OCI-LY1 (cell line): ENCODE results near the gene THEMIS2.

Experiments used
- H2AFZ ChIP-seq: fragments of 200-600 bp; sonication (generic), shearing (Covaris generic); 2 replicates; pipeline ENCODE4 v1.6.0; 2014; ENCODE audit warnings: antibody characterized with exemption, mild to moderate bottlenecking, low read length
- H3F3A ChIP-seq: fragments of 200-600 bp; sonication (generic), shearing (Covaris generic); 2 replicates; pipeline ENCODE4 v1.6.0; 2014; ENCODE audit warnings: mild to moderate bottlenecking, antibody characterized with exemption, low read length, moderate library complexity; ENCODE audit not compliant: insufficient read depth
- H3K27ac ChIP-seq: fragments of 200-600 bp; sonication (generic); 2 replicates; pipeline ENCODE4 v1.5.1; 2014; ENCODE audit warnings: low read length, mixed run types, mild to moderate bottlenecking, low read depth; ENCODE audit not compliant: poor library complexity, severe bottlenecking
- H3K27me3 ChIP-seq: fragments of 200-600 bp; sonication (generic); 2 replicates; pipeline ENCODE4 v1.6.0; 2014; ENCODE audit warnings: antibody characterized with exemption, mild to moderate bottlenecking, low read length, moderate library complexity; ENCODE audit not compliant: insufficient read depth
- H3K36me3 ChIP-seq: fragments of 200-600 bp; sonication (generic); 2 replicates; pipeline ENCODE4 v1.6.1; 2014; ENCODE audit warnings: mild to moderate bottlenecking, antibody characterized with exemption, low read length, moderate library complexity, mixed read lengths; ENCODE audit not compliant: insufficient read depth
- H3K4me1 ChIP-seq: fragments of 200-600 bp; sonication (generic); 2 replicates; pipeline ENCODE4 v1.5.1; 2014; ENCODE audit warnings: mild to moderate bottlenecking, low read length, moderate library complexity; ENCODE audit not compliant: insufficient read depth, severe bottlenecking
- H3K4me2 ChIP-seq: fragments of 200-600 bp; sonication (generic), shearing (Covaris generic); 2 replicates; pipeline ENCODE4 v1.6.1; 2014; ENCODE audit warnings: low read length
- H3K4me3 ChIP-seq: fragments of 200-600 bp; sonication (generic); 2 replicates; pipeline ENCODE4 v1.5.1; 2014; ENCODE audit warnings: low read length, low read depth, mild to moderate bottlenecking, mixed read lengths; ENCODE audit not compliant: poor library complexity, severe bottlenecking
- H3K79me2 ChIP-seq: fragments of 200-600 bp; shearing (Covaris generic); 2 replicates; pipeline ENCODE4 v1.6.1; 2016; ENCODE audit warnings: mixed run types, low read length, mixed read lengths; ENCODE audit not compliant: insufficient read depth
- H3K9ac ChIP-seq: fragments of 200-600 bp; sonication (generic), shearing (Covaris generic); 2 replicates; pipeline ENCODE4 v1.6.1; 2014; ENCODE audit warnings: mild to moderate bottlenecking, low read length, mixed read lengths
- H3K9me2 ChIP-seq: fragments of 200-600 bp; sonication (generic), shearing (Covaris generic); 2 replicates; pipeline ENCODE4 v1.6.1; 2014; ENCODE audit warnings: low read depth, mild to moderate bottlenecking, low read length, mixed read lengths
- H3K9me3 ChIP-seq: fragments of 200-600 bp; shearing (Covaris generic); 2 replicates; pipeline ENCODE4 v1.6.1; 2014; ENCODE audit warnings: low read length, mixed read lengths
- H4K20me1 ChIP-seq: fragments of 200-600 bp; sonication (generic), shearing (Covaris generic); 2 replicates; pipeline ENCODE4 v1.6.0; 2016; ENCODE audit warnings: mild to moderate bottlenecking, low read length; ENCODE audit not compliant: insufficient read depth
- EZH2 ChIP-seq: fragments of 200-600 bp; sonication (generic), shearing (Covaris generic); IDR thresholded peaks from 2 replicates; pipeline ENCODE4 v1.8.0; 2017; ENCODE audit warnings: borderline replicate concordance, mixed run types, mild to moderate bottlenecking, antibody characterized with exemption, low read length, moderate library complexity, mixed read lengths
- TF ChIP-seq, protein P1 (sequence below): fragments of 200-600 bp; sonication (generic), shearing (Covaris generic); IDR thresholded peaks from 2 replicates; pipeline ENCODE4 v1.5.1; 2017; ENCODE audit warnings: mild to moderate bottlenecking, antibody characterized with exemption, low read length, moderate library complexity, mixed read lengths

Gene THEMIS2

DNA sequence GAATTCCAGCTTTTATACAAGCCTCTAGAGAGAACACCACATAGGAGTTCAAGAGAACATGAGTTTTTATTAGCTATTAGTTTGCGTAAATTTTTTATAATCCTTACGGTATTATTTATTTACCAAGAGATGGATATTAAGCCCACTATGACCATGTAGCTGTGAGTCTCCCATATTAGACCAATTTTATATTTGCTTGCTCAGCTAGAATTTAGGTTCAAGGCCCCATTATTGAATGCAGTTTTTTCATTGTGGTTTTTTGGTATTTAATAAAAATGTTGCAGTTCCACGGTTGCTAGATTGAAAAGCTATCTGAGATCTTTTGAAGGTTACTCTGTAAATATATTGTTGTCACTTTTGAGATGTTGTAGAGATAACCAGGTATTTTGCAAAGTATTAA, 38.9 kb upstream of the THEMIS2 start:
- H4K20me1 ChIP-seq = 0 out of 2 replicates have a peak, but pooled peaks cover 3% of the 10 kb centered on the region
- TF ChIP-seq, protein P1, sequence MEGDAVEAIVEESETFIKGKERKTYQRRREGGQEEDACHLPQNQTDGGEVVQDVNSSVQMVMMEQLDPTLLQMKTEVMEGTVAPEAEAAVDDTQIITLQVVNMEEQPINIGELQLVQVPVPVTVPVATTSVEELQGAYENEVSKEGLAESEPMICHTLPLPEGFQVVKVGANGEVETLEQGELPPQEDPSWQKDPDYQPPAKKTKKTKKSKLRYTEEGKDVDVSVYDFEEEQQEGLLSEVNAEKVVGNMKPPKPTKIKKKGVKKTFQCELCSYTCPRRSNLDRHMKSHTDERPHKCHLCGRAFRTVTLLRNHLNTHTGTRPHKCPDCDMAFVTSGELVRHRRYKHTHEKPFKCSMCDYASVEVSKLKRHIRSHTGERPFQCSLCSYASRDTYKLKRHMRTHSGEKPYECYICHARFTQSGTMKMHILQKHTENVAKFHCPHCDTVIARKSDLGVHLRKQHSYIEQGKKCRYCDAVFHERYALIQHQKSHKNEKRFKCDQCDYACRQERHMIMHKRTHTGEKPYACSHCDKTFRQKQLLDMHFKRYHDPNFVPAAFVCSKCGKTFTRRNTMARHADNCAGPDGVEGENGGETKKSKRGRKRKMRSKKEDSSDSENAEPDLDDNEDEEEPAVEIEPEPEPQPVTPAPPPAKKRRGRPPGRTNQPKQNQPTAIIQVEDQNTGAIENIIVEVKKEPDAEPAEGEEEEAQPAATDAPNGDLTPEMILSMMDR = no peak
- no peak for TF ChIP-seq EZH2
- H3K27ac ChIP-seq = no peak overlapping the region
- no peaks in the 10 kb centered on the region for H3K9me3 ChIP-seq
- no peaks in the 10 kb centered on the region for H3K9me2 ChIP-seq
- peaks cover 51% of the 10 kb centered on the region for H3K36me3 ChIP-seq
- H3K79me2 ChIP-seq = peaks cover 53% of the 10 kb centered on the region
- no peak overlapping the region for H3K4me3 ChIP-seq
- H3K27me3 ChIP-seq = no peaks in the 10 kb centered on the region
- H3K4me2 ChIP-seq = no peak overlapping the region
- peaks cover 22% of the 10 kb centered on the region for H3K4me1 ChIP-seq
- 0 out of 2 replicates have a peak, but pooled peaks cover under 1% of the 10 kb centered on the region for H3F3A ChIP-seq
- no peak overlapping the region for H2AFZ ChIP-seq
- no peak overlapping the region for H3K9ac ChIP-seq

DNA sequence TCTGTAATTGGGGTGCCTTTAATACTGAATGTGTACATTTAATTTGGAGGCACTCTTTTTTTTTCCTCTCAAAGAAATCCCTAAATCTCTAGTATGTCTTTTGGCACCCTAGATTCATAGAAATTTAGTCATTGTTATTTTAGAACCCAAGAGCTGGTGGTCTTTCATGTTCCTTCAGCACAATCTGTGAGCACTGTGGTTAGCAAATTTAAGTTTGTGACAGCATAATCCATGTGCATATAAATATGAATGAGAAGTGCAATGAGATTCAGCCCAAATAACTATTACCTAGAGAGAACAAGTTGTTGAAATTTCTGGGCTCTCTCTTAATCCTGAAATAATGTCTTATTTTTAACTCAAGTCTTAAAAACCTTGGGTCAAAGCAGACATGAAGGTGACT, 37.3 kb upstream of the THEMIS2 start:
- H4K20me1 ChIP-seq = 0 out of 2 replicates have a peak, but pooled peaks cover 3% of the 10 kb centered on the region
- peaks cover 66% of the 10 kb centered on the region for H3K36me3 ChIP-seq

DNA sequence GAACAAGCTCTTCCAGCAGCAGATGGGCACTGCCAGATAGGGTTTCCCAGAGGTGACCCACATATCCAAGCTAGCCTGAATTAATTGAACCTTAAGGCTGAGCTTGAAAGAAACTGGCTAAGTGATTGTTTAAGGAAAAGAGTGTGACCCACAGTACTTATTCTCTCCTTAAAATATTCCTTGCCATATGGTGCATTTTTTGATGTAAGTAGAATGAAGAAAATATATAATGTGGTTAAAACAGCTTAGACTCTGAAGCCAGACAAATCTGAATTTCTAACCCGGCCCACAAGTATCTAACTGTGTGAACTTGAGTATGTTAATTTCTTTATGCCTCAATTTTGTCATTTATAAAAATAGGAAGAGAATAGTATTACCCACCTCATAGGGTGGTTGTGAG, 36.8 kb upstream of the THEMIS2 start:
- no peak overlapping the region for H3K4me3 ChIP-seq
- H3K4me1 ChIP-seq = peaks cover 18% of the 10 kb centered on the region
- H3K27ac ChIP-seq = no peak overlapping the region
- TF ChIP-seq, protein P1 = no peak
- TF ChIP-seq EZH2 = no peak
- no peak overlapping the region for H3K4me2 ChIP-seq
- H3K9me2 ChIP-seq = no peaks in the 10 kb centered on the region
- H3K9me3 ChIP-seq = no peaks in the 10 kb centered on the region
- 0 out of 2 replicates have a peak, but pooled peaks cover 3% of the 10 kb centered on the region for H4K20me1 ChIP-seq
- no peak overlapping the region for H3K9ac ChIP-seq
- no peak overlapping the region for H2AFZ ChIP-seq
- no peaks in the 10 kb centered on the region for H3K27me3 ChIP-seq
- H3K79me2 ChIP-seq = peaks cover 53% of the 10 kb centered on the region
- H3F3A ChIP-seq = no peaks in the 10 kb centered on the region
- H3K36me3 ChIP-seq = peaks cover 71% of the 10 kb centered on the region

More for the DNA sequence above, 37.3 kb upstream of the THEMIS2 start:
- Histone ChIP-seq H2AFZ (no peak overlapping the region), H3K9me2 (no peaks in the 10 kb centered on the region), H3K4me3 (no peak overlapping the region), H3K79me2 (peaks cover 53% of the 10 kb centered on the region), H3F3A (no peaks in the 10 kb centered on the region), H3K9me3 (no peaks in the 10 kb centered on the region), H3K9ac (no peak overlapping the region), H3K4me1 (peaks cover 18% of the 10 kb centered on the region), H3K27ac (no peak overlapping the region), H3K27me3 (no peaks in the 10 kb centered on the region), H3K4me2 (no peak overlapping the region)
- TF ChIP-seq, protein P1 = no peak
- no peak for TF ChIP-seq EZH2
